Gastrocnemius medialis (tissue), 4 donors: ENCODE results near the gene SLC9A4. TPM values are rescaled to one million over a fixed set of nuclear protein-coding genes. Genes with fewer than 3 reads are reported as not detected.

Experiments used
- ATAC-seq, 2 donors: fragments of 150-250 bp; one replicate each; pipeline ENCODE4 v1.9.1; 2016
- DNase-seq, 2 donors: peaks; one replicate each; pipeline ENCODE4 v3.0.0-alpha.2; 2019
- H3K27ac ChIP-seq, 4 donors: fragments of 200-600 bp; sonication (generic); 1 replicate in 1 of 4; 2 replicates in 3 of 4; pipeline ENCODE4 v1.5.1; 2016 to 2018; ENCODE audit warnings: mild to moderate bottlenecking in 2 of 4, moderate library complexity in 1 of 4
- H3K27me3 ChIP-seq, 3 donors: fragments of 200-600 bp; sonication (generic) in 2 of 3; 1 replicate in 1 of 3; 2 replicates in 2 of 3; pipeline versions ENCODE4 v1.5.1 to v1.6.0; 2016 to 2019; ENCODE audit warnings: mild to moderate bottlenecking in 1 of 3, moderate library complexity in 1 of 3
- H3K36me3 ChIP-seq, 2 donors: fragments of 200-600 bp; sonication (generic) in 1 of 2; one replicate each; pipeline ENCODE4 v1.5.1; 2017 to 2018
- H3K4me1 ChIP-seq, 2 donors: fragments of 200-600 bp; sonication (generic) in 1 of 2; one replicate each; pipeline ENCODE4 v1.5.1; 2016 to 2017; ENCODE audit warnings: mild to moderate bottlenecking in 2 of 2
- H3K4me3 ChIP-seq, 4 donors: fragments of 200-600 bp; sonication (generic) in 3 of 4; 1 replicate in 1 of 4; 2 replicates in 3 of 4; pipeline ENCODE4 v1.5.1; 2016 to 2019; ENCODE audit warnings: mild to moderate bottlenecking in 2 of 4
- H3K9me3 ChIP-seq, 3 donors: fragments of 200-600 bp; sonication (generic) in 2 of 3; 1 replicate in 1 of 3; 2 replicates in 2 of 3; pipeline ENCODE4 v1.5.1; 2016 to 2019
- POLR2A ChIP-seq, 2 donors: fragments of 450-650 bp; IDR thresholded peaks; one replicate each; pipeline ENCODE4 v1.6.1; 2017; ENCODE audit warnings: antibody characterized with exemption in 2 of 2, mild to moderate bottlenecking in 2 of 2, moderate library complexity in 2 of 2
- in situ Hi-C, 4 donors: fragments of 200-750 bp; cut with MboI; loops; one replicate each; pipeline versions ENCODE4 v1.15.0 to v1.8.0; 2017; ENCODE audit warnings: low sequenced_read_pairs in 4 of 4
- intact Hi-C: fragments of 100-400 bp; cut with DNase I; formaldehyde crosslinking; loops from one replicate; pipeline ENCODE4 v1.15.1; 2023; ENCODE audit warnings: low total_unique reads
- total RNA-seq, 4 donors: library from RNA; depleted of rRNA; stranded (reverse); fragments of >200 nt; gene quantifications; one replicate each; pipeline versions ENCODE4 v1.1.0 to v1.2.3, GENCODE V29; 2016
- TF ChIP-seq, protein P1 (sequence below), 5 experiments: fragments of 450-650 bp in 3 of 5; fragments of 200-600 bp in 2 of 5; sonication (generic) in 2 of 5; IDR thresholded peaks in 4 of 5; conservative IDR thresholded peaks in 1 of 5; 1 replicate in 4 of 5; 2 replicates in 1 of 5; pipeline ENCODE4 v1.5.1; 2016 to 2019; ENCODE audit warnings: antibody characterized with exemption in 5 of 5, mild to moderate bottlenecking in 3 of 5, moderate library complexity in 3 of 5

Gene SLC9A4
- total RNA-seq, 4 donors from 2014 or later, result not detected

- in situ Hi-C loops, result no loop called here
- H3K4me1 ChIP-seq, result no peaks in the 10 kb centered on the region
- H3K36me3 ChIP-seq, result no peaks in the 10 kb centered on the region
- DNase-seq (no peak), ATAC-seq (no peak)
- intact Hi-C loops, result no loop called here
- no peak overlapping the region for H3K27ac ChIP-seq
- no peaks in the 10 kb centered on the region for H3K27me3 ChIP-seq
- TF ChIP-seq, protein P1, sequence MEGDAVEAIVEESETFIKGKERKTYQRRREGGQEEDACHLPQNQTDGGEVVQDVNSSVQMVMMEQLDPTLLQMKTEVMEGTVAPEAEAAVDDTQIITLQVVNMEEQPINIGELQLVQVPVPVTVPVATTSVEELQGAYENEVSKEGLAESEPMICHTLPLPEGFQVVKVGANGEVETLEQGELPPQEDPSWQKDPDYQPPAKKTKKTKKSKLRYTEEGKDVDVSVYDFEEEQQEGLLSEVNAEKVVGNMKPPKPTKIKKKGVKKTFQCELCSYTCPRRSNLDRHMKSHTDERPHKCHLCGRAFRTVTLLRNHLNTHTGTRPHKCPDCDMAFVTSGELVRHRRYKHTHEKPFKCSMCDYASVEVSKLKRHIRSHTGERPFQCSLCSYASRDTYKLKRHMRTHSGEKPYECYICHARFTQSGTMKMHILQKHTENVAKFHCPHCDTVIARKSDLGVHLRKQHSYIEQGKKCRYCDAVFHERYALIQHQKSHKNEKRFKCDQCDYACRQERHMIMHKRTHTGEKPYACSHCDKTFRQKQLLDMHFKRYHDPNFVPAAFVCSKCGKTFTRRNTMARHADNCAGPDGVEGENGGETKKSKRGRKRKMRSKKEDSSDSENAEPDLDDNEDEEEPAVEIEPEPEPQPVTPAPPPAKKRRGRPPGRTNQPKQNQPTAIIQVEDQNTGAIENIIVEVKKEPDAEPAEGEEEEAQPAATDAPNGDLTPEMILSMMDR (IDR thresholded peaks at IDR 0.05 in 4 of 5, conservative IDR thresholded peaks at IDR 0.05 in 1 of 5), result no peak
- TF ChIP-seq POLR2A (IDR thresholded peaks at IDR 0.05), result no peak
- no peak overlapping the region for H3K4me3 ChIP-seq
- H3K9me3 ChIP-seq, result peaks cover 0 to 10% (median 9%) of the 10 kb centered on the region in 3 donors
Measured at GRCh38 chr2:102549027-102549426, 76.0 kb downstream of the SLC9A4 start.

- H3K27me3 ChIP-seq, result no peaks in the 10 kb centered on the region
- peaks cover 0 to 10% (median 9%) of the 10 kb centered on the region in 3 donors for H3K9me3 ChIP-seq
- ATAC-seq (no peak), DNase-seq (no peak)
- no peak overlapping the region for H3K27ac ChIP-seq
- H3K36me3 ChIP-seq, result no peaks in the 10 kb centered on the region
- H3K4me1 ChIP-seq, result no peaks in the 10 kb centered on the region
- intact Hi-C loops, result no loop called here
- TF ChIP-seq, protein P1 (IDR thresholded peaks at IDR 0.05 in 4 of 5, conservative IDR thresholded peaks at IDR 0.05 in 1 of 5), result no peak
- TF ChIP-seq POLR2A (IDR thresholded peaks at IDR 0.05), result no peak
- no peak overlapping the region for H3K4me3 ChIP-seq
- in situ Hi-C loops, result no loop called here
Measured at GRCh38 chr2:102550151-102550550, 77.1 kb downstream of the SLC9A4 start.

DNA sequence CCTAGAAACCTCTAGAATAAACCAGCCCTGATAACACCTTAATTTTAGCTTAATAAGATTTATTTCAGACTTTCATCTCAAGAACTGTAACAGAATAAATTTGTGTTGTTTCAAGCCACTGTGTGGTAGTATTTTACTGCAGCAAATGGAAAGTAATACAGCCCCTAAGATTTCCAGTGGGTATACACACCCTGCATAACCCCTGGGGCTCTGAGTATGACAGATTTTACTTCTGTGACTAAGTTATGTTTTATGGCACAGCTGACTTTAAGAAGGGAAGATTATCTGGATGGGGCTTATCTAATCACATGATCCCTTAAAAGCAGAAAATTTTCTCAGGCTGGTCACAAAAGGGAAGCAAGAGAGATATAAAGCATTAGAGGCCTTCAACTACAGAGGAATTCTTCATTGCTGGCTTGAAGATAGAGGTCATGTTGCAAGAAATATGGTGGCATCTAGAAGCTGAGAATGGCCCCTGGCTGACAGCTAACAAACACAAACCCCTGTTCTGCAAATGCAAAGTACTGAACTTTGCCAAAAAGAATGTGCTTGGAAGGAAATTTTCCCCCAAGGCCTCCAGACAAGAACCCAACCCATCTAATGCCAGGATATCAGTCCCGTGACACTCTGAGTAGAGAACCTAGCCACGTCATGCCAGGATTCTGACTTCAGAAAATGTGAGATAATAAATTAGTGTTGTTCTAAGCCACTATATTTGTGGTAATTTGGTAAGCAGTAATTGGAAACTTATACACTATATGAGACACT lies 78.5 kb downstream of the SLC9A4 start:
- no peaks in the 10 kb centered on the region for H3K4me1 ChIP-seq
- no peaks in the 10 kb centered on the region for H3K27me3 ChIP-seq
- H3K9me3 ChIP-seq, result peaks cover 0 to 10% (median 9%) of the 10 kb centered on the region in 3 donors
- H3K27ac ChIP-seq, result no peak overlapping the region
- no peak overlapping the region for H3K4me3 ChIP-seq
- DNase-seq (no peak), ATAC-seq (no peak)
- in situ Hi-C loops (no loop called here), intact Hi-C loops (no loop called here)
- TF ChIP-seq, protein P1 (IDR thresholded peaks at IDR 0.05 in 4 of 5, conservative IDR thresholded peaks at IDR 0.05 in 1 of 5), result no peak
- TF ChIP-seq POLR2A (IDR thresholded peaks at IDR 0.05), result no peak
- H3K36me3 ChIP-seq, result no peaks in the 10 kb centered on the region

DNA sequence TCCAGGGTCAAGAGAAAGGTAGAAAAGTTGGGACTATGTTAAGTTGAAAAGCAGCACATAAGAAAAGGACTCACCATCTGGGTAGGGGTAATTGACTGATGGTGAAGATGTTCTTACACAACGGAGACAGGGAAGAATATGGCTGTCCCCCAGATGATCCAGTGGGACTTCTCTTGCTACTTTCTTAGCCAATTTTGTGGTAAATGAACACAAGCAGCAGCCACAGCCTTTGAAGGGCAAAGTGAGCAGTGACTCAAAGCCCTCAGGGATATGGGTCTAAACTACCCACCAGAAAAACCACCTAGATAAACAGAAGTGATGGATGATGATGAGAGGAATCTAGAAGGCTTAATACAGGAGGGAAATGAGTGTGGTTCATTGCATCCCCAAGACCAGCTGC lies 80.6 kb downstream of the SLC9A4 start:
- H3K27ac ChIP-seq, result no peak overlapping the region
- H3K36me3 ChIP-seq, result no peaks in the 10 kb centered on the region
- H3K27me3 ChIP-seq, result no peaks in the 10 kb centered on the region
- no peaks in the 10 kb centered on the region for H3K4me1 ChIP-seq
- DNase-seq (no peak), ATAC-seq (no peak)
- TF ChIP-seq, protein P1 (IDR thresholded peaks at IDR 0.05 in 4 of 5, conservative IDR thresholded peaks at IDR 0.05 in 1 of 5), result no peak
- TF ChIP-seq POLR2A (IDR thresholded peaks at IDR 0.05), result no peak
- intact Hi-C loops, result no loop called here
- in situ Hi-C loops, result no loop called here
- H3K9me3 ChIP-seq, result peaks cover 0 to 10% (median 9%) of the 10 kb centered on the region in 3 donors
- no peak overlapping the region for H3K4me3 ChIP-seq
